ENCODE results near the gene AGO3.

The AGO3 gene

DNA sequence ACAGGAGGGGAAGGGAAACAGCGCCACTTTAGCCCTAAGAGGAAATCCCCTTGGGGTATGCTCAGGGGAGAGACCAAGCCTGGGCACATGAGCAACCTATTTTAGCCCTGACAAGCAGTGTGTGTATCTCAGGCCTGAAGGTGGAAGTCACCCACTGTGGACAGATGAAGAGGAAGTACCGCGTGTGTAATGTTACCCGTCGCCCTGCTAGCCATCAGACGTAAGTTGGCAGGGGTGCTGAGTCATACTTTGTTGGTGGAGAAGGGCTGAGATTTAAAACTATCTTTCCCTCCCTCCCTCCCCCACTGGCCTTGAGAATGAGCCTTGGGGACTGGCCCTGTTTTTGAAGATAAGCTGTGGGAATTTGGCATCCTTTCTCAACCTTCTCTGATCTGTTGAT lies 36.7 kb upstream of the AGO3 start:
- WGBS (ENCODE audit: extremely low coverage, insufficient coverage, insufficient read length), result no CpG with 5 or more reads among the region's 6 CpGs
- no peaks in the 10 kb centered on the region for H3K27me3 ChIP-seq (ENCODE audit: insufficient read depth, low read length)
- H3K9me3 ChIP-seq (ENCODE audit: insufficient read depth, low read depth, low read length), result no peaks in the 10 kb centered on the region
- H4K12ac ChIP-seq (ENCODE audit: low read depth, low read length), result no peak overlapping the region
- H2BK5ac ChIP-seq (ENCODE audit: low read depth, low read length, poor library complexity), result no peak overlapping the region
- H2AFZ ChIP-seq (ENCODE audit: insufficient read depth, low read length, poor library complexity), result no peak overlapping the region
- no peak overlapping the region for H4K91ac ChIP-seq (ENCODE audit: low read depth, low read length)
- no peak overlapping the region for H3K4ac ChIP-seq (ENCODE audit: low read depth, low read length)
- no peak overlapping the region for H3K18ac ChIP-seq (ENCODE audit: low read length)
- DNase-seq, result peak; percentile 39 to 51
- no peaks in the 10 kb centered on the region for H3K79me1 ChIP-seq (ENCODE audit: low read length)
- H3K23ac ChIP-seq (ENCODE audit: low read length), result no peak overlapping the region
- H3K14ac ChIP-seq (ENCODE audit: low read length), result no peak overlapping the region
- peaks cover 3 to 6% of the 10 kb centered on the region in 2 experiments for H3K4me1 ChIP-seq (ENCODE audit: control insufficient read depth in 1 of 2, insufficient read depth in 2 of 2, low read length in 2 of 2)
- H3K4me2 ChIP-seq (ENCODE audit: low read length), result no peak overlapping the region
- H2AK5ac ChIP-seq (ENCODE audit: low read length), result no peak overlapping the region
- no peak overlapping the region for H4K8ac ChIP-seq (ENCODE audit: low read depth, low read length)
- no peak overlapping the region for H2BK120ac ChIP-seq (ENCODE audit: insufficient read depth, low read length, poor library complexity)
- no peaks in the 10 kb centered on the region for H3K79me2 ChIP-seq (ENCODE audit: control insufficient read depth, insufficient read depth, low read length, poor library complexity)
- no peak overlapping the region for H3K4me3 ChIP-seq (ENCODE audit: low read depth, low read length)
- no peak overlapping the region for H3K27ac ChIP-seq (ENCODE audit: low read depth, low read length)
- no peak overlapping the region for H3K9ac ChIP-seq (ENCODE audit: low read length)
- H2BK12ac ChIP-seq (ENCODE audit: low read length), result no peak overlapping the region
- peaks cover 20 to 28% of the 10 kb centered on the region in 2 experiments for H3K36me3 ChIP-seq (ENCODE audit: control insufficient read depth in 1 of 2, insufficient read depth in 2 of 2, low read length in 2 of 2)

DNA sequence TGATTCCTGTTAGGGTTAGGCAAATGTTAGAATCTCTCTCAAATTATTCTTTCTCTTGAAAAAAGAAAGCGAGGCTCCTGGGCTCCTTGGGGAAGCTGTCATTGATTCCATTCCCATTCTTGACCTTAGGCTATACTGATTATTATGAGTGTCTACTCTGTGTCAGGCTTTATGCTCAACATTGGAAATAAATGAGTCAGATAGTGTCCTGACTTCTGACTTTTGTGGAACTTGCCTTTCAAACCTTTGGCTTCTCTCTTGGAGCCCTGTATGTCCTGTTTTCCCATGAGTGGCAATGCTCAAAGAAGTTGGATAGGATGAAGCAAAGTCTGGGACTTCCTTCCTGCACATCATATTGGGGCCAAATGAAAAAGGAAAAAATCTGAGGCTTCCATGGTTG lies 36.2 kb upstream of the AGO3 start:
- Histone ChIP-seq H3K79me1 (ENCODE audit: low read length) (no peaks in the 10 kb centered on the region), H3K18ac (ENCODE audit: low read length) (no peak overlapping the region), H3K4me2 (ENCODE audit: low read length) (no peak overlapping the region), H2BK12ac (ENCODE audit: low read length) (no peak overlapping the region), H3K36me3 (ENCODE audit: control insufficient read depth in 1 of 2, insufficient read depth in 2 of 2, low read length in 2 of 2) (peaks cover 18 to 27% of the 10 kb centered on the region in 2 experiments), H3K79me2 (ENCODE audit: control insufficient read depth, insufficient read depth, low read length, poor library complexity) (no peaks in the 10 kb centered on the region), H3K23ac (ENCODE audit: low read length) (no peak overlapping the region), H3K4me3 (ENCODE audit: low read depth, low read length) (no peak overlapping the region), H2AK5ac (ENCODE audit: low read length) (no peak overlapping the region), H2BK120ac (ENCODE audit: insufficient read depth, low read length, poor library complexity) (no peak overlapping the region), H3K9me3 (ENCODE audit: insufficient read depth, low read depth, low read length) (no peaks in the 10 kb centered on the region), H3K4ac (ENCODE audit: low read depth, low read length) (no peak overlapping the region), H4K91ac (ENCODE audit: low read depth, low read length) (no peak overlapping the region), H2AFZ (ENCODE audit: insufficient read depth, low read length, poor library complexity) (no peak overlapping the region), H3K4me1 (ENCODE audit: control insufficient read depth in 1 of 2, insufficient read depth in 2 of 2, low read length in 2 of 2) (peaks cover 3 to 6% of the 10 kb centered on the region in 2 experiments), H3K9ac (ENCODE audit: low read length) (no peak overlapping the region), H4K8ac (ENCODE audit: low read depth, low read length) (no peak overlapping the region), H4K12ac (ENCODE audit: low read depth, low read length) (no peak overlapping the region), H3K14ac (ENCODE audit: low read length) (no peak overlapping the region), H2BK5ac (ENCODE audit: low read depth, low read length, poor library complexity) (no peak overlapping the region), H3K27me3 (ENCODE audit: insufficient read depth, low read length) (no peaks in the 10 kb centered on the region), H3K27ac (ENCODE audit: low read depth, low read length) (peak overlapping the region; percentile 6)
- no CpG with 5 or more reads among the region's 1 CpG for WGBS (ENCODE audit: extremely low coverage, insufficient coverage, insufficient read length)
- peak in 1 of 2 donors; percentile 19 for DNase-seq

DNA sequence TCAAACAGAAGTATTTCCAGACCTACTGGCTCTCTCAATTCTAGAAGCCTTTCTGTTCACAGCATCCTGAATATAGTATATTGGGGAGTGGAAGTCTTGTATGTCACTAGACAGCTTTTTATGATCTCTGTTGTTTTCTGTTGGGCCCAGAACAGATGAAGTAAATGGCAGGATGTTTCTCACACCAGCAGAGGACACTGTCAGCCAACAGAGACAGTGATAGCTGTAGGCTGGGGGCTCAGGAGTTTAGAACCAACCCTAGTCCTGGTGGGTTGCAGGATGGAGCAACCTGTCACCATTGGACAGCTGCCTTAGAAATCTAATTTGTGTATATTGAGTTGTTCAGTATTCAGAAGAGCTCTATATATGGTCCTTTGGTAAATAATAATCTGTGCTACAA lies 31.0 kb upstream of the AGO3 start:
- Histone ChIP-seq H2BK120ac (ENCODE audit: insufficient read depth, low read length, poor library complexity) (no peak overlapping the region), H3K79me1 (ENCODE audit: low read length) (no peaks in the 10 kb centered on the region), H3K27ac (ENCODE audit: low read depth, low read length) (no peak overlapping the region), H4K8ac (ENCODE audit: low read depth, low read length) (no peak overlapping the region), H3K36me3 (ENCODE audit: control insufficient read depth in 1 of 2, insufficient read depth in 2 of 2, low read length in 2 of 2) (peaks cover 15 to 26% of the 10 kb centered on the region in 2 experiments), H2BK5ac (ENCODE audit: low read depth, low read length, poor library complexity) (no peak overlapping the region), H4K12ac (ENCODE audit: low read depth, low read length) (no peak overlapping the region), H3K18ac (ENCODE audit: low read length) (no peak overlapping the region), H3K9me3 (ENCODE audit: insufficient read depth, low read depth, low read length) (no peaks in the 10 kb centered on the region), H3K4me1 (ENCODE audit: control insufficient read depth in 1 of 2, insufficient read depth in 2 of 2, low read length in 2 of 2) (no peaks in the 10 kb centered on the region), H3K23ac (ENCODE audit: low read length) (no peak overlapping the region), H3K9ac (ENCODE audit: low read length) (no peak overlapping the region), H3K14ac (ENCODE audit: low read length) (no peak overlapping the region), H3K4me3 (ENCODE audit: low read depth, low read length) (no peak overlapping the region), H2AK5ac (ENCODE audit: low read length) (no peak overlapping the region), H3K79me2 (ENCODE audit: control insufficient read depth, insufficient read depth, low read length, poor library complexity) (no peaks in the 10 kb centered on the region), H2BK12ac (ENCODE audit: low read length) (no peak overlapping the region), H4K91ac (ENCODE audit: low read depth, low read length) (no peak overlapping the region), H3K4ac (ENCODE audit: low read depth, low read length) (no peak overlapping the region), H3K4me2 (ENCODE audit: low read length) (no peak overlapping the region), H2AFZ (ENCODE audit: insufficient read depth, low read length, poor library complexity) (no peak overlapping the region), H3K27me3 (ENCODE audit: insufficient read depth, low read length) (no peaks in the 10 kb centered on the region)
- no peak for DNase-seq

DNA sequence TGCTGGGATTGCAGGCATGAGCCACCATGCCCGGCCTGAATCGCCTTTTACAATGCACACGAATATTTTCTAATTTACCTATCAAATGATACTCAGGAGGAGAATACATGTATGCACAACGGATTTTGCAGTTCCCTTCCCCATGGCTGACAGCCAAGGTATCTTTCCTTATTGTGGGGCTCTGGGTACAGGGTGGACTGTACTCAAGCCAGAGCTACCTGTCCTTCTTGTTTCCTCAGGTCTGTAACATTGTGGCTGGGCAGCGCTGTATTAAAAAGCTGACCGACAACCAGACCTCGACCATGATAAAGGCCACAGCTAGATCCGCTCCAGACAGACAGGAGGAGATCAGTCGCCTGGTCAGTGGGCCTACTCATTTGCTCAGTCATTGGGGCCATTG lies 29.7 kb upstream of the AGO3 start:
- H3K9ac ChIP-seq (ENCODE audit: low read length), result no peak overlapping the region
- H3K79me1 ChIP-seq (ENCODE audit: low read length), result no peaks in the 10 kb centered on the region
- no peak overlapping the region for H2AFZ ChIP-seq (ENCODE audit: insufficient read depth, low read length, poor library complexity)
- H3K4me2 ChIP-seq (ENCODE audit: low read length), result no peak overlapping the region
- H3K9me3 ChIP-seq (ENCODE audit: insufficient read depth, low read depth, low read length), result no peaks in the 10 kb centered on the region
- H3K4ac ChIP-seq (ENCODE audit: low read depth, low read length), result no peak overlapping the region
- peaks cover 16 to 25% of the 10 kb centered on the region in 2 experiments for H3K36me3 ChIP-seq (ENCODE audit: control insufficient read depth in 1 of 2, insufficient read depth in 2 of 2, low read length in 2 of 2)
- no peaks in the 10 kb centered on the region for H3K4me1 ChIP-seq (ENCODE audit: control insufficient read depth in 1 of 2, insufficient read depth in 2 of 2, low read length in 2 of 2)
- no peak overlapping the region for H4K8ac ChIP-seq (ENCODE audit: low read depth, low read length)
- no peak overlapping the region for H3K18ac ChIP-seq (ENCODE audit: low read length)
- H4K12ac ChIP-seq (ENCODE audit: low read depth, low read length), result no peak overlapping the region
- H3K79me2 ChIP-seq (ENCODE audit: control insufficient read depth, insufficient read depth, low read length, poor library complexity), result no peaks in the 10 kb centered on the region
- WGBS (ENCODE audit: extremely low coverage, insufficient coverage, insufficient read length), result no CpG with 5 or more reads among the region's 9 CpGs
- no peak overlapping the region for H3K27ac ChIP-seq (ENCODE audit: low read depth, low read length)
- no peak overlapping the region for H2AK5ac ChIP-seq (ENCODE audit: low read length)
- no peak for DNase-seq
- no peak overlapping the region for H2BK120ac ChIP-seq (ENCODE audit: insufficient read depth, low read length, poor library complexity)
- no peaks in the 10 kb centered on the region for H3K27me3 ChIP-seq (ENCODE audit: insufficient read depth, low read length)
- H3K14ac ChIP-seq (ENCODE audit: low read length), result no peak overlapping the region
- H4K91ac ChIP-seq (ENCODE audit: low read depth, low read length), result no peak overlapping the region
- no peak overlapping the region for H3K4me3 ChIP-seq (ENCODE audit: low read depth, low read length)
- no peak overlapping the region for H2BK5ac ChIP-seq (ENCODE audit: low read depth, low read length, poor library complexity)
- H2BK12ac ChIP-seq (ENCODE audit: low read length), result no peak overlapping the region
- no peak overlapping the region for H3K23ac ChIP-seq (ENCODE audit: low read length)
